Embryonic facial prominence (tissue), 1 donor: ENCODE data around the gene IQGAP2.

Experiments
- DNase-seq: peaks from one replicate; pipeline ENCODE4 v3.0.0-alpha.2; 2016; ENCODE audit errors: extremely low spot score

IQGAP2 gene

GRCh38 chr5:76612942-76613341 is 209.9 kb downstream of the IQGAP2 start:
- DNase-seq, result no peak

GRCh38 chr5:76615759-76616158 is 212.7 kb downstream of the IQGAP2 start:
- DNase-seq, result no peak

GRCh38 chr5:76616206-76616605 is 213.1 kb downstream of the IQGAP2 start:
- DNase-seq, result no peak

- DNase-seq, result no peak
These were observed 214.1 kb downstream of the IQGAP2 start for GRCh38 chr5:76617229-76617628.

GRCh38 chr5:76617675-76618074 is 214.6 kb downstream of the IQGAP2 start:
- no peak for DNase-seq

- no peak for DNase-seq
These were observed 217.1 kb downstream of the IQGAP2 start for GRCh38 chr5:76620166-76620565.

- DNase-seq, result no peak
These were observed 219.0 kb downstream of the IQGAP2 start for GRCh38 chr5:76622076-76622475.

GRCh38 chr5:76622973-76623596 is 220.0 kb downstream of the IQGAP2 start, which contains the start of gene F2RL2:
F2RL2 (minus strand) TSS chr5:76623403; CDS start chr5:76623230, 173 bp downstream.
- DNase-seq, result no peak

- DNase-seq, result no peak
These were observed 222.2 kb downstream of the IQGAP2 start for GRCh38 chr5:76625087-76625815.

- no peak for DNase-seq
These were observed 223.7 kb downstream of the IQGAP2 start for GRCh38 chr5:76626738-76627137.

GRCh38 chr5:76634661-76635060 is 231.6 kb downstream of the IQGAP2 start:
- DNase-seq, result no peak

- DNase-seq, result no peak
These were observed 234.4 kb downstream of the IQGAP2 start for GRCh38 chr5:76637490-76637889.

- DNase-seq, result no peak
These were observed 235.4 kb downstream of the IQGAP2 start for GRCh38 chr5:76638479-76638878.

- no peak for DNase-seq
These were observed 238.5 kb downstream of the IQGAP2 start for GRCh38 chr5:76641514-76642120.

- no peak for DNase-seq
These were observed 239.4 kb downstream of the IQGAP2 start for GRCh38 chr5:76642390-76643040.

- DNase-seq, result no peak
These were observed 240.3 kb downstream of the IQGAP2 start for GRCh38 chr5:76643371-76643770.

GRCh38 chr5:76649140-76649539 is 246.1 kb downstream of the IQGAP2 start:
- no peak for DNase-seq

- no peak for DNase-seq
These were observed 249.8 kb downstream of the IQGAP2 start for GRCh38 chr5:76652809-76653414.

- DNase-seq, result no peak
These were observed 254.0 kb downstream of the IQGAP2 start for GRCh38 chr5:76657091-76657490.

- DNase-seq, result no peak
These were observed 254.7 kb downstream of the IQGAP2 start for GRCh38 chr5:76657683-76658311.

GRCh38 chr5:76660360-76660759 is 257.3 kb downstream of the IQGAP2 start:
- no peak for DNase-seq

GRCh38 chr5:76662521-76662920 is 259.4 kb downstream of the IQGAP2 start:
- DNase-seq, result no peak
